NCI-H510A (cell line): ENCODE data around the gene PREPL.
"Not testable (repeated sequence)": the region's sequence is repeated elsewhere in the genome, so short reads cannot be mapped to it uniquely, and the experiment has no call there.

Experiments used
- DNase-seq: peaks from one replicate; lab custom pipeline; 2025; lab: John Stamatoyannopoulos, UW

The PREPL gene

GRCh38 chr2:44348400-44348799, 12.9 kb downstream of the PREPL start:
- no peak for DNase-seq

DNA sequence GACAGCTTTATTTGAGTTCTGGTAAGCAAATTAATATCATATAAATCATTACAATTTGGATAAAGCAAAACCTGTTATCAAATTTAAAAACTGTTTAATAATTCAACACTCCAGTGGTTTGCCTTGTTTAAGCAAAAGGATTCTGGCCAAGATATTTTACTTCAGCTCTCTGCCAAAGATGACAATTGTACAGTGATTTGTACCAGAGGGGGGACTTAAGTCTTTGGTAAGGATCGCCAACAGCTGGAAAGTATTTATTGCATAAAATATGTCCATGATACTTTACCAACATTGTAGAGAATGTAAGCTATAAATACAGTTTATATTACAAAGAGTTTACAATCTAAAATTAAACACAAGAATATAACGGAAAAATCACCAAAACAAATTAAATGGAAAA, 13.8 kb downstream of the PREPL start:
- no peak for DNase-seq

GRCh38 chr2:44342854-44343253, 18.4 kb downstream of the PREPL start:
- DNase-seq = no peak

GRCh38 chr2:44335806-44336538, 25.3 kb downstream of the PREPL start:
- no peak for DNase-seq

DNA sequence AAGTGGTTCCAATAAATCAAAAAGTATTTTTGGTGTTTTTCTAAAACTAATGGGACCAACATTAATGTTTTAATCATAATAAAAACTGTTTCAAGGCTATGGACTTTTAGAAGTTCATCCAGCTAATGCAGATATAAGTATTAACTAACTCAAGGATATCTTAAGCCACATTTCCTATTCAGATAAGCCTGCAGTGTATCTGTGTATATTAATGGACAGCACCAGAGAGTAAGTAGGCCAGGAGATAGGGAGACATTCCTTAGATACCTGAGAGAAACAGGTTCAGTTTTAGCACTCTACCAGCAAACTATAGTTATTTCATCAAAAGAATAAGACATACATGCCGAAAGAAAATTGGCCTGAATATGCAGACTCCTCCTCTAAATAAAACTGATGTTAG, 27.3 kb downstream of the PREPL start:
- DNase-seq = no peak

- DNase-seq = no peak
Observed at GRCh38 chr2:44330801-44331200, 30.5 kb downstream of the PREPL start.

GRCh38 chr2:44329343-44329742, 32.0 kb downstream of the PREPL start:
- DNase-seq = no peak

DNA sequence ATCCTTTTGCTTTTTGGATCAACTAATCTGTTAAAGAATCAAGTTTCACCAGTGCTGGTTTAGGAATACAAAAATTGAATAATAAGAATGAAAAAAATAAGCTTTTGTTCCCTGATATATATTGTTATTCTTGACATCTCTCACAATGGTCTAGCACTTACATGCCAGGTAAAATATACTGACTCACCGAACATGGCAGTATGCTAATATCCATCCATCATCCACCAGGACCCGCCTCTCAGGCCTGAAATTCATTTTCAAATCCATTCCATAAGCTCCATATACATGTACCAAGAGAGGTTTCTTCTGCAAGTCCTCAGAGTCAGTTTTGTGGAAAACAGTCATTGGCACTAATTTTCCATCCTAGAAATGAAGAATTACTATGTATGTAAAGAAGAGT, 32.5 kb downstream of the PREPL start:
- no peak for DNase-seq

DNA sequence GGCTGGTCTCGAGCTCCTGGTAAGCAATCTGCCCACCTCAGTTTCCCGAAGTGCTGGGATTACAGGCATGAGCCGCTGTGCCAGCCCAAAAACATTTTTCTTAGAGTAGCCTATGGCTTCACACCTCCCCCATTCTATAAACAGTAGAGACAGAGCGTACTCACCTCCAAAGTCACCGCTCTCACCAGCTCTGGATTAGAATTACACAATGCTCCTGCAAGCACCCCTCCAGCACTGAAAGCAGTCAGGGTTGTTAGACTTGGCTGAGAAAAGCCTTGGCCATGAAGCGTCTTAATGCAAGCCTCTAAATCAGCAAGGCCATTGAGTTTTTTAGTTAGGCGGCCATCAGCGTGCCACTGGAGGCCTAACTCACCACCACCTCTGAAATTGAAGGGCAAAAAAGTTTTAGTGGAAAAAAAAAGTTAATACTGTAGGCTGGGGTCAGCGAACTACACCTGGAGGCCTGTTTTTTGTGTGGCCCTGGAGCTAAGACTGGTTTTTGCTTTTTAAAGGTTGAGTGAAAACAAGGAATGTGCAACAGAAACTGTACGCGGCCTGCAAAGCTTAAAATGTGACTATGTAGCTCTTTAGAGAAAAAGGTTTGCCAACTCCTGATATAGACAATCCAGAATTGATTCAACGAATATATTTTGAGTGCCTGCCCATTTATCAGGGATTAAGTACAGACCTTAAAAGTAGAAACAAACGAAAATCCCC, 34.6 kb downstream of the PREPL start:
- no peak for DNase-seq

DNA sequence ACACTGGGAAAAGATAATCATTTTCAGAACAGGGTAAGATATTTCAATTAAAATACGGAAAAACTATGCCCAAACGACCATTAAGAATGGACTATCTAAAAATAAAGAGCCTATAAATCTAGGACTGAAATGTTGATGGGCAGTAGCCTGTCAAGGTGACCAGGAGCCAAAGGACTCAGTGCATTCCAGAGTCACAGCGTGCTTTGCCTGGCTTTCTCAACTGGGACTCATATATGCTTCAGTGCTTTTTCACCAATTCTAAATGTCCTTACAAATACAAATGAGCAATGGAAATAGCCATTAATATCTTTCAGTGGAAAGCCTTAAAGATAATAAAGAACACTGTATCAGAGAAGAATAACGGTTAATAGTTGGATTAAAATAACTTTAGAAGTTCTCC, 35.4 kb downstream of the PREPL start:
- no peak for DNase-seq

DNA sequence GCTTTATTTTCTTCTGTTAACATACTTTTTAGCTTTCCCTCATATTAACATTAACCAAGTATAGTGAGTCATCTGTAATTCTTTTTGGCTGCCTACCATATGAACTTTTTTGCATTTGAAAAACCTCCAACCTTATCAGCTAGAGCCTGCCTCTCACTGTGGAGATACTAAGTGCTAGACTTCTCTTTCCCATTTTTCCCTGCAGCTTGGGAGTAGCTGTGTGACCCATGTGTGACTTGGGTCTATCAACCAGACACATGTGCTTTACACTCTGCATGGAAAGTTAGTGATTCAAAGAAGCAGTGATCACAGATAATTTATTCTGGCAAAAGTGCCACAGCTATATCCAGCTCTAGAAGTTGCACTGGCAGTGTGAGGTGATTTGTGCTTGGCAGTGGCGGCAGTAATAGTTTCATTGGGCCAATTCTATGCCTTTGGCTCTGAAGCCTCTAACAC, 36.3 kb downstream of the PREPL start:
- DNase-seq = no peak

- no peak for DNase-seq
Observed at GRCh38 chr2:44321360-44321759, 39.9 kb downstream of the PREPL start.

DNA sequence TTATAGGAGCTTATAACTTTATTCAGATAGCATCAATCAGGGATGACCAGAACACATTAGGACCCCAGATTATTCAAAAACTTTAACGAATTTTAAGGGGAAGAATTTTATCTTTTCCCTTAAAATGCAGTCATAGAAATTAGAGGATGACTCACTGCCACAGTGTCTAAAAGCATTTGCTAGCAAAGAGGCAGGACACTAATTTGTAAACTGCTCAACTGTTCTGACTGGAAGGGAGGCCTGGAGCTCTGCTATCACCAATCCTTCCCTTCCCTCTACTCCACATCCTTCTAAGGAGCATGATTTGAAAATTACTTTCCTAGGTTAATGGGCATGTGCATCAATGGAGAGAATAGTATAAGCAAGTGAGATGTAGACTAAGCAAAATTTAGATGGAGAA, 40.5 kb downstream of the PREPL start:
- no peak for DNase-seq

DNA sequence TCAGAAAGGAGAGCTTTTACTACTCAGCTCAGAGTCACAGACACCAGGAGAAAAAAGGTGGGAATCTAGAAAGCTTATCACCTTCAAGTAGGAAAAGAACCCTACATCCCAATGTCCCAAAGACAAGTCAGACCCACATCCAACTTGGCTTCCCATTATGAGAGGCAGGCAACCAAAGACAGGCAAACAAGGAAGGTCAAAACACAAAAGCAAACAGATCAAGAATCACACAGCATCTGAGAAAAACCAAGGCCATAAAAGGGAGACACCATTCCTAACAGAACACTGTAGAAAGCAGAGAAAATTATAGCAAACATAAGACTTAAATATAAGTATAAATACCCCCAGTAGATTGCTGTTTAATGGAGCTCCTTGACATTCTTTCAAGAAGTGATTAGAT, 45.3 kb downstream of the PREPL start:
- no peak for DNase-seq

DNA sequence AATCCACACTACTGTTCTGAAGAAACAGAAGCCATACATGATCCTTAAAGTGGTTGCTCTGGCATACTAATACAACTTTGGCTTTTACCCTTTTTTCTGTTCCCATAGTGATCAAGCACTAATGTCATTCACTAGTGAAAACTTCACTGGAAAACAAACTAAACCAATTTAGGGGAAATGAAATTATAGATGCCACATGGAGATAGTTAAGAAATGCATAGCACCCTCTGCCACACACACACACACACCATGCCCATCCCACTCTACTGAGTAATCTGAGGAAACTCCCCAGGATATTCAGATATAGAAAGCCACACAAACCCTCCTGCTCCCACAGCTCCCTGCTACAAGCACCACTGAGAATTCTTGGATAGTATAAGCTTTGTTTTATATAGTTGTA, 46.9 kb downstream of the PREPL start:
- no peak for DNase-seq

- DNase-seq = no peak
Observed at GRCh38 chr2:44310287-44310686, 51.0 kb downstream of the PREPL start.

DNA sequence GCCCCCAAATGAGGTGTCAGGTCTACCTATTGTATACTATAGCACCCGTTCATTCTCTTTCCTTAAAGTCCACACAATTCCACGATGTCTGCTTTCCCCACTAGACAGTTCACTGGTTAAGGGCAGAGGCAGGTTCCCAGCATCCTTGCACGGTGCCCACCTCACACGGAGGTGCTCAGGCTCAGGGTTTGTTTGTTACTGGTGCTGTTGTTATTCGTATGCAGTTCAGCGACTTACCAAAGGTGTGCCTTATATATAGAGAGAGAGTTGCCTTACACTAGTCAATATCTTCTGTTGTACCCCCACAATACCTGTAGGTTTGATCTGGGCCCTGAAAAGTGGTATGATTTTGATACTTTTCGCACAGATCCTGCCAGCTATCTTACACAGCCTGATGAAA, 55.4 kb downstream of the PREPL start:
- no peak for DNase-seq

GRCh38 chr2:44304258-44304657, 57.0 kb downstream of the PREPL start:
- DNase-seq = no peak

DNA sequence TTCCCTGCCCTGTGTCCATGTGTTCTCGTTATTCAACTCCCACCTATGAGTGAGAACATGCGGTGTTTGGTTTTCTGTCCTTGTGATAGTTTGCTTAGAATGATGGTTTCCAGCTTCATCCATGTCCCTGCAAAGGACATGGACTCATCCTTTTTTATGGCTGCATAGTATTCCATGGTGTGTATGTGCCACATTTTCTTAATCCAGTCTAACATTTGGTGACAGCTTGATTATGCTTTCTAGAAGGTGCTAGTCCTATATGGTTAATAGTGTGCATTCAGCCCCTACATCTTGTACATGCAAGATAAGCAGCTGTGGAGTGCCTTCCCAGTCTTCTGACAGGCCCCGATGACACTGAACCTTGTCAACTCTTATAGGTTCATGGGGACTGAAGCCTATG, 57.5 kb downstream of the PREPL start:
- not testable (repeated sequence) for DNase-seq

DNA sequence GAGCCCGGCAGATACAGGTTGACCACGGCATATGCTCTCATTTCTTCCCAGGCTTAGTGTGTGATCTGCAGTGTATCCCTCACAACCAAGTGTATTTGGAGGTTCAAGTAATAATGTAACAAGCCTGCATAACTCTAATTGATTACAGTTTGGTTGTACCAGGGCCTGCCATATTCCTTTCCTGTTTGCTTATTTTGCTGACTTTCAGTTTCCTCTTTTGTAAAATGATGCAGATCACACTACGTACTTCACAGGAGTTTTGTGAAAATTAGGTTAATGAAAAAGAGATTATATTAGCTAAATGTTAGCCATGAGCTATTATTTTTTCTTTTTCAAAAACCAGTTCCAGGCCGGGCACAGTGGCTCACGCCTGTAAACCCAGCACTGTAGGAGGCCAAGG, 60.2 kb downstream of the PREPL start:
- DNase-seq = no peak

DNA sequence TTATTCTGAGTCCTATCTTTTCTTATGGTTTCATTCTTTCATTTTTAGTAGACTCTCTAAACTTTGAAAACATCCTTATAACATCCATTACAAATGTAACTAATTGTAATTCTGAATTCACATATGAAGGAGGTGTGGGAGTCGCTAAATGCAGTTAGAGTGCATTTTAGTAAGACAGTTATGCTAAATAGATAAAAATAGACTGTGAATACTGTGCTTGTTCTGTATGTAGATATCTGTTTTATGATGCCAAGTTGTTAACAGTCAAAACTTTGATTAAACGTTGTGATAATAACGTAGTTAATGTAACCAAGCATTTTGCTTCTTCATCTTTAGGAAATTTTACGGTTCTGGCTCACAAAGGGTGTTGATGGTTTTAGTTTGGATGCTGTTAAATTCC, 61.7 kb downstream of the PREPL start:
- no peak for DNase-seq

DNA sequence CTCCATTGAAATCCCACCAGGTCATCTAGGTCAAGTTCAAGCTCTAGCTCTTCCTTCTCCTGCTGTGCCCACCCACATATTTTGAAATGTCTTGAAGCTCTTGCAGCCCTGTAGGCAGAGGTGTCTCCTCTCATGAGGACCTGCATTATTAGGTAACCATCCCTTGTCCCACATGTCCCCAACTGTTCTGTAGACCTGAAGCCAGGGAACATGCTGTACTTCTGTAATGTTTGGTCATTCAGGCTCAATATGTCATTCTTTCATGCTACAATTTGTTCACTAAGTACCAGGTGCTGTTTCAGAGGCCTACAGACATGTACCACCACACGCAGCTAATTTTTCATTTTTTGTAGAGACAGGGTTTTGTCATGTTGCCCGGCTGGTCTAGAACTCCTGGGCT, 63.9 kb downstream of the PREPL start:
- no peak for DNase-seq

DNA sequence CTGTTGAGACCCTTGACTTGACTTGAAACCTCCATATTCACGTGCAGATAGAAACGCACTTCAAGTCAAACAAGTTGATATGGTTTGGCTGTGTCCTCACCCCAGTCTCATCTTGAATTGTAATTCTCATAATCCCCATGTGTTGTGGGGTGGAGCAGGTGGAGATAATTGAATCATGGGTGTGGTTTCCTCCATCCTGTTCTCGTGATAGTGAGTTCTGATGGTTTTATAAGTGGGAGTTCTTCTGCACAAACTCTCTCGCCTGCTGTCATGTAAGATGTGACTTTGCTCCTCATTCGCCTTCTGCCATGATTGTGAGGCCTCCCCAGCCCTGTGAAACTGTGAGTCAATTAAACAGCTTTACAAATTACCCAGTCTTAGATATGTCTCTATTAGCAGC, 64.6 kb downstream of the PREPL start:
- no peak for DNase-seq
